Colonic mucosa (tissue), 4 donors: ENCODE measurements around the gene RYR3. TPM values are rescaled to one million over a fixed set of nuclear protein-coding genes. Genes with fewer than 3 reads are reported as not detected.

ENCODE experiments used
- DNase-seq: peaks from one replicate; pipeline ENCODE4 v3.0.0-alpha.2; 2020
- H3K27ac ChIP-seq: fragments of 200-600 bp; one replicate; pipeline ENCODE4 v1.8.0; 2021
- H3K27me3 ChIP-seq: fragments of 200-600 bp; one replicate; pipeline ENCODE4 v1.8.0; 2021
- H3K36me3 ChIP-seq: fragments of 200-600 bp; one replicate; pipeline ENCODE4 v1.8.0; 2021
- H3K4me1 ChIP-seq: fragments of 200-600 bp; one replicate; pipeline ENCODE4 v1.8.0; 2021; ENCODE audit warnings: mild to moderate bottlenecking
- H3K4me3 ChIP-seq: fragments of 200-600 bp; one replicate; pipeline ENCODE4 v1.8.0; 2021
- H3K9ac ChIP-seq, 2 donors: one replicate each; pipeline ENCODE4 v1.7.0; 2013; ENCODE audit warnings: control low read depth in 2 of 2, low read depth in 2 of 2, low read length in 2 of 2
- H3K9me3 ChIP-seq: fragments of 200-600 bp; one replicate; pipeline ENCODE4 v1.8.0; 2021
- intact Hi-C: fragments of 100-400 bp; cut with DNase I; formaldehyde crosslinking; loops from one replicate; pipeline ENCODE4 v1.14.1; 2022
- total RNA-seq, 2 donors: library from RNA; stranded (reverse); fragmentation: NEBNext Ultra II Directional in 1 of 2; extraction: Animal tissue kit (Norgen Biotek cat#: 25700) in 1 of 2; gene quantifications; one replicate each; pipeline ENCODE4 v1.2.1, GENCODE V29; 2021
- TF ChIP-seq, protein P1 (sequence below): fragments of 200-600 bp; IDR thresholded peaks from one replicate; pipeline ENCODE4 v1.8.0; 2022; ENCODE audit warnings: antibody characterized with exemption, mild to moderate bottlenecking
- donor health status: healthy.
- donor health status: DM: no; HTN: no; CAD: no.
- donor health status: DM: no; HTN: no; CAD: no.

Gene RYR3
- total RNA-seq, 2 donors from 2014 or later: 0.17 to 1.1 TPM

DNA sequence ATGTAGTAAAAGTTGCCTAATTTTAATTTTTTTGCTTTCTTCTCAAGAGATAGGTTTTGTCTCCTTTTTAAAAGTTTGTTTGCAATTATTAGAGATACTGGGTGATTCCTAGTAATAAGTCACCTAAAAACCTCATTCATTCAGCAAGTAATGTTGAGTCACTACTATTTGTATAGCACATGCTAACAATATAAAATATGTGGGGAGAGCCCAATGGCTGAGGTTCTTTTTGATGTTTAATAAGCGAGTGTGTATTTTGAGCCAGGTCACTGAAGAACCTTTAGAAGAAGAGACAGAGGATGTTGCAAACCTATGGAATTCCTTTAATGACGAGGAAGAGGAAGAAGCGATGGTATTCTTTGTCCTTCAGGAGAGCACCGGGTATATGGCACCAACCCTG, 533.8 kb downstream of the RYR3 start:
- H3K4me3 ChIP-seq: no peak overlapping the region
- no peak overlapping the region for H3K27ac ChIP-seq
- H3K4me1 ChIP-seq: no peaks in the 10 kb centered on the region
- DNase-seq: no peak
- H3K36me3 ChIP-seq: no peaks in the 10 kb centered on the region
- no peak overlapping the region for H3K9ac ChIP-seq
- H3K9me3 ChIP-seq: no peaks in the 10 kb centered on the region
- H3K27me3 ChIP-seq: no peaks in the 10 kb centered on the region
- TF ChIP-seq, protein P1, sequence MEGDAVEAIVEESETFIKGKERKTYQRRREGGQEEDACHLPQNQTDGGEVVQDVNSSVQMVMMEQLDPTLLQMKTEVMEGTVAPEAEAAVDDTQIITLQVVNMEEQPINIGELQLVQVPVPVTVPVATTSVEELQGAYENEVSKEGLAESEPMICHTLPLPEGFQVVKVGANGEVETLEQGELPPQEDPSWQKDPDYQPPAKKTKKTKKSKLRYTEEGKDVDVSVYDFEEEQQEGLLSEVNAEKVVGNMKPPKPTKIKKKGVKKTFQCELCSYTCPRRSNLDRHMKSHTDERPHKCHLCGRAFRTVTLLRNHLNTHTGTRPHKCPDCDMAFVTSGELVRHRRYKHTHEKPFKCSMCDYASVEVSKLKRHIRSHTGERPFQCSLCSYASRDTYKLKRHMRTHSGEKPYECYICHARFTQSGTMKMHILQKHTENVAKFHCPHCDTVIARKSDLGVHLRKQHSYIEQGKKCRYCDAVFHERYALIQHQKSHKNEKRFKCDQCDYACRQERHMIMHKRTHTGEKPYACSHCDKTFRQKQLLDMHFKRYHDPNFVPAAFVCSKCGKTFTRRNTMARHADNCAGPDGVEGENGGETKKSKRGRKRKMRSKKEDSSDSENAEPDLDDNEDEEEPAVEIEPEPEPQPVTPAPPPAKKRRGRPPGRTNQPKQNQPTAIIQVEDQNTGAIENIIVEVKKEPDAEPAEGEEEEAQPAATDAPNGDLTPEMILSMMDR: no peak
- intact Hi-C loops: no loop called here

DNA sequence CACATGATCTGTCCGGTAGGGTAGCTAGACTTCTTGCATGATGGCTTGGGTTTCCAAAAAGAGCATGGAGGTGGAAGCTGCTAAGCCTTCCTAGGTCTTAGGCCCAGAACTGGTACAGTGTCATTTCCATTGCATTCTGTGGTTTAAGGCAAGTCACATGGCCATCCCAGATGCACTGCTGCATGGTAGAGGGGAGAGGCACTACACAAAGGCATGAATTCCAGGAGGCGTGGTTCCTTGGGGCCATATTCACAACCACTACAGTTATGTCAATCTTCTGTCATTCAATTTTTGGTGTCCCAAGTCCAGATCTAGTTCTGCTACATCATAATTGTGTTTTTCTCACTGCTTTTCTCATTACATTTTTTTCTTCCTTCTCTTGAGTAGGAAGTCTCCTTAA, 535.4 kb downstream of the RYR3 start:
- intact Hi-C loops: no loop called here
- no peak overlapping the region for H3K9ac ChIP-seq
- no peaks in the 10 kb centered on the region for H3K9me3 ChIP-seq
- H3K4me3 ChIP-seq: no peak overlapping the region
- H3K27me3 ChIP-seq: no peaks in the 10 kb centered on the region
- no peak overlapping the region for H3K27ac ChIP-seq
- DNase-seq: no peak
- TF ChIP-seq, protein P1: no peak
- no peaks in the 10 kb centered on the region for H3K36me3 ChIP-seq
- H3K4me1 ChIP-seq: no peaks in the 10 kb centered on the region

DNA sequence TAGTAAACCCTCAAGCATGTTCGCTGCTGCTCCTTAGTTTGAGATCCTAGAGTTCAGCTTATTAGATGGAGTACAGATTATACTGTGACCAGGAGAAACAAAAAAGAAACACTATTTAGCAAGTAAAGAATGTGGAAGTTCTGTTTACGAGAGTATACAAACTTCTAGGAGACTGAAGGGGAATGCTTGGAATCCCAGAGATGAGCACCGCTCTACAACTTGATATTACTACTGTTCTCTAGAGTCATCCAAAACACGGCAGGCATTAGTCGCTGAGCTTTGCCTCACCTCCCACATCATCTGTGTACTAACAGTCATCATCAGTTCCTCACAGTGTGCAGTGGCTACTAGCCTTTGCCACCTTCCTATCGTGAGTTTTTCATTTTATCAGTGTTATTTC, 536.1 kb downstream of the RYR3 start:
- intact Hi-C loops: no loop called here
- no peak for DNase-seq
- H3K4me1 ChIP-seq: no peaks in the 10 kb centered on the region
- H3K4me3 ChIP-seq: no peak overlapping the region
- no peak overlapping the region for H3K9ac ChIP-seq
- no peaks in the 10 kb centered on the region for H3K9me3 ChIP-seq
- no peaks in the 10 kb centered on the region for H3K27me3 ChIP-seq
- TF ChIP-seq, protein P1: no peak
- H3K27ac ChIP-seq: no peak overlapping the region
- no peaks in the 10 kb centered on the region for H3K36me3 ChIP-seq

DNA sequence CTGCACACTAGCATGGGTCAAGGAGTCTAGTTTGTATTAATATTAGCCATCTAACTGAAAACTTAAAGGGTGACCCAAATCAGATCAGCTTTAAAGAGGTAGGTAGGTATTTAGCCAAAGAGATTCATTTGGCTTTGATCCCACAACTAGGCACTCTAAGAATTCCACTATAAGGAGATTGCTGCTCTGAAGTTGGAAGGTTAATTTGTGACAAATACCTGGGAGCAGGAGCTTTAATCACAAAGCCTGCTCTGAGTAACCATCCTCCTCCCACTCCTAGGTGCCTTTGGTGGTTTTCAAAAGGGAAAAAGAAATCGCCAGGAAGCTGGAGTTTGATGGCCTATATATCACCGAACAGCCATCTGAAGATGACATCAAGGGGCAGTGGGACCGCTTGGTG, 537.2 kb downstream of the RYR3 start:
- Histone ChIP-seq H3K4me1 (no peaks in the 10 kb centered on the region), H3K9ac (no peak overlapping the region), H3K4me3 (no peak overlapping the region), H3K27ac (no peak overlapping the region), H3K36me3 (no peaks in the 10 kb centered on the region), H3K27me3 (no peaks in the 10 kb centered on the region), H3K9me3 (no peaks in the 10 kb centered on the region)
- intact Hi-C loops: no loop called here
- DNase-seq: no peak
- TF ChIP-seq, protein P1: no peak

DNA sequence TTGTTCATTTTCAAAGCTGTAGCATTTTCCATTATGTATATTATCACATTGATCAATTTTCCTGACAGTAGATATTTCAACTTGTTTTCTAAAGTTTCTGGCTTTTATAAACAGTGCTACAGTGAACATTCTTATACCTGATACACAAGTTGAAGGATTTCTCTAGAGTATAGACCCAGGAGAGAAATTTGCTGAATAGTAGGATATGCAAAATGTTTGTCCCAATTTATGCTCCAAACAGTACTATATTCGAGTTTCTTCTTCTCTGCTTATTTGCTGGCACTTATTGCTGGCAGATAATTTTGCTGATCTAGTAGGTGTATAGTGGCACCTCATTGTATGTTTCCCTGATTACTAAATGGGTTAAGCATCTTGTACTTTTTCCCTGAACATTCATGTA, 540.3 kb downstream of the RYR3 start:
- TF ChIP-seq, protein P1: no peak
- Histone ChIP-seq H3K9me3 (no peaks in the 10 kb centered on the region), H3K4me3 (no peak overlapping the region), H3K27me3 (no peaks in the 10 kb centered on the region), H3K27ac (no peak overlapping the region), H3K9ac (no peak overlapping the region), H3K36me3 (no peaks in the 10 kb centered on the region), H3K4me1 (no peaks in the 10 kb centered on the region)
- intact Hi-C loops: no loop called here
- no peak for DNase-seq

DNA sequence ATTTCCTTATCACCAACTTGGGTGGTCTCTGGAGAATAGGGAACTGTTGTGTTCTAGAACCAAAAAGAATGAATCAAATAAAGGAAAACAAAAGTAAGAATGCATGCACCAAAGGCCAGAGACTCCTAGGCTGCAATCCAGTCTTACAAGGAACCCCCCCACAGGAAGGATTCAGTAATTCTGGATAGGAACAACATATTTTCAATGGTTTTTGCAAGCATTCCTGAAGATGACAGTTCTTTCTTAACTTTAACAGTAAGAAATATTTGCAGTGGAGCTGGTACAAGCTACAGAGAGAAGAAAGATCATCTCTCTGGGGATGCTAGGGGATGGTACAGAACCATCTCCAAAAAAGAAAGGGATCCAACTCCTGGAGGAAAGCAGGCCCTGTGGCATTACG, 541.3 kb downstream of the RYR3 start:
- TF ChIP-seq, protein P1: no peak
- DNase-seq: no peak
- intact Hi-C loops: no loop called here
- Histone ChIP-seq H3K36me3 (no peaks in the 10 kb centered on the region), H3K9me3 (no peaks in the 10 kb centered on the region), H3K27ac (no peak overlapping the region), H3K4me1 (no peaks in the 10 kb centered on the region), H3K9ac (no peak overlapping the region), H3K4me3 (no peak overlapping the region), H3K27me3 (no peaks in the 10 kb centered on the region)
